Mammary epithelial cell (primary cell): ENCODE results near the gene SMC1B.

Experiments used
- CTCF ChIP-seq, 2 donors: IDR thresholded peaks in 1 of 2; conservative IDR thresholded peaks in 1 of 2; 2 replicates each; pipeline ENCODE4 v1.5.1; 2011 to 2012; ENCODE audit warnings: inconsistent platforms in 2 of 2, low read length in 2 of 2, mild to moderate bottlenecking in 2 of 2, control low read depth in 1 of 2, low read depth in 1 of 2; ENCODE audit not compliant: insufficient read depth in 1 of 2; ENCODE audit errors: extremely low read depth in 1 of 2
- EZH2 ChIP-seq: IDR thresholded peaks from 2 replicates; pipeline ENCODE4 v1.6.1; 2012; ENCODE audit warnings: low read length, inconsistent platforms, borderline replicate concordance

GRCh38 chr22:45323695-45324094 lies 89.7 kb downstream of the SMC1B start:
- TF ChIP-seq CTCF (conservative IDR thresholded peaks at IDR 0.05 in 1 of 2, IDR thresholded peaks at IDR 0.05 in 1 of 2; ENCODE audit: extremely low read depth in 1 of 2, insufficient read depth in 1 of 2, low read depth in 1 of 2, low read length in 2 of 2) (no peak), EZH2 (no peak)
